Fibroblast of the aortic adventitia (primary cell): ENCODE data around the gene PCDHA5. TPM values are rescaled to one million over a fixed set of nuclear protein-coding genes. Genes with fewer than 3 reads are reported as not detected.
"Not testable (repeated sequence)": the region's sequence is repeated elsewhere in the genome, so short reads cannot be mapped to it uniquely, and the experiment has no call there.

Source experiments
- DNase-seq: peaks from one replicate; pipeline ENCODE4 v3.0.0-alpha.2; 2010; ENCODE audit warnings: low read depth
- H3K4me3 ChIP-seq: 2 replicates; pipeline ENCODE4 v1.5.1; 2011; ENCODE audit warnings: low read depth, mild to moderate bottlenecking, control low read depth, low read length, moderate library complexity
- total RNA-seq: library from RNA; depleted of rRNA; stranded (reverse); fragments of >200 nt; gene quantifications from 2 replicates; pipeline ENCODE4 v1.2.3, GENCODE V29; 2012; ENCODE audit warnings: low replicate concordance
- TF ChIP-seq, protein P1 (sequence below): IDR thresholded peaks from 2 replicates; pipeline ENCODE4 v1.5.1; 2011; ENCODE audit warnings: mild to moderate bottlenecking, low read length, control low read depth, inconsistent platforms; ENCODE audit not compliant: insufficient read depth

The PCDHA5 gene
- total RNA-seq, 1 donor: 0.09 TPM

DNA sequence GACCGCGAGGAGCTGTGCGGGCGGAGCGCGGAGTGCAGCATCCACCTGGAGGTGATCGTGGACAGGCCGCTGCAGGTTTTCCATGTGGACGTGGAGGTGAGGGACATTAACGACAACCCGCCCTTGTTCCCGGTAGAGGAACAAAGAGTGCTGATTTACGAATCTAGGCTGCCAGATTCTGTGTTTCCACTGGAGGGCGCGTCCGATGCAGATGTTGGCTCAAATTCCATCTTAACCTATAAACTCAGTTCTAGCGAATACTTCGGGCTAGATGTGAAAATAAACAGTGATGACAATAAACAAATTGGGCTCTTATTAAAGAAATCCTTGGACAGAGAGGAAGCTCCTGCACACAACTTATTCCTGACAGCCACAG, 6.9 kb downstream of the PCDHA5 start:
- no peak overlapping the region for H3K4me3 ChIP-seq
- no peak for DNase-seq
- TF ChIP-seq, protein P1, sequence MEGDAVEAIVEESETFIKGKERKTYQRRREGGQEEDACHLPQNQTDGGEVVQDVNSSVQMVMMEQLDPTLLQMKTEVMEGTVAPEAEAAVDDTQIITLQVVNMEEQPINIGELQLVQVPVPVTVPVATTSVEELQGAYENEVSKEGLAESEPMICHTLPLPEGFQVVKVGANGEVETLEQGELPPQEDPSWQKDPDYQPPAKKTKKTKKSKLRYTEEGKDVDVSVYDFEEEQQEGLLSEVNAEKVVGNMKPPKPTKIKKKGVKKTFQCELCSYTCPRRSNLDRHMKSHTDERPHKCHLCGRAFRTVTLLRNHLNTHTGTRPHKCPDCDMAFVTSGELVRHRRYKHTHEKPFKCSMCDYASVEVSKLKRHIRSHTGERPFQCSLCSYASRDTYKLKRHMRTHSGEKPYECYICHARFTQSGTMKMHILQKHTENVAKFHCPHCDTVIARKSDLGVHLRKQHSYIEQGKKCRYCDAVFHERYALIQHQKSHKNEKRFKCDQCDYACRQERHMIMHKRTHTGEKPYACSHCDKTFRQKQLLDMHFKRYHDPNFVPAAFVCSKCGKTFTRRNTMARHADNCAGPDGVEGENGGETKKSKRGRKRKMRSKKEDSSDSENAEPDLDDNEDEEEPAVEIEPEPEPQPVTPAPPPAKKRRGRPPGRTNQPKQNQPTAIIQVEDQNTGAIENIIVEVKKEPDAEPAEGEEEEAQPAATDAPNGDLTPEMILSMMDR: no peak

DNA sequence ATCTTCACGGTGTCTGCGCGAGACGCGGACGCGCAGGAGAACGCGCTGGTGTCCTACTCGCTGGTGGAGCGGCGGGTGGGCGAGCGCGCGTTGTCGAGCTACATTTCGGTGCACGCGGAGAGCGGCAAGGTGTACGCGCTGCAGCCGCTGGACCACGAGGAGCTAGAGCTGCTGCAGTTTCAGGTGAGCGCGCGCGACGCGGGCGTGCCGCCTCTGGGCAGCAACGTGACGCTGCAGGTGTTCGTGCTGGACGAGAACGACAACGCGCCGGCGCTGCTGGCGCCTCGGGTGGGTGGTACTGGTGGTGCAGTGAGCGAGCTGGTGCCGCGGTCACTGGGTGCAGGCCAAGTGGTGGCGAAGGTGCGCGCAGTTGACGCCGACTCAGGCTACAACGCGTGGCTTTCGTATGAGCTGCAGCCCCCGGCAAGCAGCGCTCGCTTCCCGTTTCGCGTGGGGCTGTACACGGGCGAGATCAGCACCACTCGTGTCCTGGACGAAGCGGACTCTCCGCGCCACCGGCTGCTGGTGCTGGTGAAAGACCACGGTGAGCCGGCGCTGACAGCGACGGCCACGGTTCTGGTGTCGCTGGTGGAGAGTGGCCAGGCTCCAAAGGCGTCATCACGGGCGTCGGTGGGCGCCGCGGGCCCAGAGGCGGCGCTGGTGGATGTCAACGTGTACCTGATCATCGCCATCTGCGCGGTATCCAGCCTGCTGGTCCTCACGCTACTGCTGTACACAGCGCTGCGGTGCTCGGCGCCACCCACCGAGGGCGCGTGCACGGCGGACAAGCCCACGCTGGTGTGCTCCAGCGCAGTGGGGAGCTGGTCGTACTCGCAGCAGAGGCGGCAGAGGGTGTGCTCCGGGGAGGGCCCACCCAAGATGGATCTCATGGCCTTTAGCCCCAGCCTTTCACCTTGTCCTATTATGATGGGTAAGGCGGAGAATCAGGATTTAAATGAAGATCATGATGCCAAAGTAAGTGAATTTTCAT, 8.4 kb downstream of the PCDHA5 start:
- not testable (repeated sequence) for H3K4me3 ChIP-seq

DNA sequence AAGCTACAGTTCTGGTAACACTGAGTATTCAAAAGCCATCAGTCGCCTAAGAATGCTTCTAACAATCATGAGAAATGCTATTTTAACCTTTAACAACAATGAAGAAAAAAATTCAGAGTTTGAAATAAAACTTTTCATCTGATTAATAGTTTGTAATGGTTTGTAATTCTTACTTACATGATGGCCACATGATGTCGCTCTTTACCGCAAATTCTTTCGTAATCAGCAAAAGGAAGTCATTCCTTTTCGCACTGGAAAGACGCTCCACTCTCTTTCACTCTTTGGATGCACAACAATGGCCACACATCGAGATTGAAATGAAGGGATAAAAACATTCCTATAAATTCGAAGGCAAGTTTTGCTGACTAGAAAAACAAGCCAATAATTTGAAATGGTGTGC, 12.6 kb downstream of the PCDHA5 start, which contains the start of gene PCDHA7:
PCDHA7 (plus strand) TSS at position 277 of the 400 bp plus-strand sequence; CDS start at position 392, 115 bp downstream.
- H3K4me3 ChIP-seq: peak within 1 kb of the TSS; percentile 22
- peak; percentile 22 for DNase-seq
- TF ChIP-seq, protein P1: no peak

More for the DNA sequence above, 8.4 kb downstream of the PCDHA5 start:
- not testable (repeated sequence) for DNase-seq

DNA sequence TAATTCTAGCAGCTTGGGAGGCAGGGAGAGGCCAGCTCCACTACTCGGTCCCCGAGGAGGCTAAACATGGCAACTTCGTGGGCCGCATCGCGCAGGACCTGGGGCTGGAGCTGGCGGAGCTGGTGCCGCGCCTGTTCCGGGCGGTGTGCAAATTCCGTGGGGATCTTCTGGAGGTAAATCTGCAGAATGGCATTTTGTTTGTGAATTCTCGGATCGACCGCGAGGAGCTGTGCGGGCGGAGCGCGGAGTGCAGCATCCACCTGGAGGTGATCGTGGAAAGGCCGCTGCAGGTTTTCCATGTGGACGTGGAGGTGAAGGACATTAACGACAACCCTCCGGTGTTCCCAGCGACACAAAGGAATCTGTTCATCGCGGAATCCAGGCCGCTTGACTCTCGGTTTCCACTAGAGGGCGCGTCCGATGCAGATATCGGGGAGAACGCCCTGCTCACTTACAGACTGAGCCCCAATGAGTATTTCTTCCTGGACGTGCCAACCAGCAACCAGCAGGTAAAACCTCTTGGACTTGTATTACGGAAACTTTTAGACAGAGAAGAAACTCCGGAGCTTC, 13.1 kb downstream of the PCDHA5 start:
- peak overlapping the region; percentile 22 for H3K4me3 ChIP-seq
- DNase-seq: not testable (repeated sequence)

DNA sequence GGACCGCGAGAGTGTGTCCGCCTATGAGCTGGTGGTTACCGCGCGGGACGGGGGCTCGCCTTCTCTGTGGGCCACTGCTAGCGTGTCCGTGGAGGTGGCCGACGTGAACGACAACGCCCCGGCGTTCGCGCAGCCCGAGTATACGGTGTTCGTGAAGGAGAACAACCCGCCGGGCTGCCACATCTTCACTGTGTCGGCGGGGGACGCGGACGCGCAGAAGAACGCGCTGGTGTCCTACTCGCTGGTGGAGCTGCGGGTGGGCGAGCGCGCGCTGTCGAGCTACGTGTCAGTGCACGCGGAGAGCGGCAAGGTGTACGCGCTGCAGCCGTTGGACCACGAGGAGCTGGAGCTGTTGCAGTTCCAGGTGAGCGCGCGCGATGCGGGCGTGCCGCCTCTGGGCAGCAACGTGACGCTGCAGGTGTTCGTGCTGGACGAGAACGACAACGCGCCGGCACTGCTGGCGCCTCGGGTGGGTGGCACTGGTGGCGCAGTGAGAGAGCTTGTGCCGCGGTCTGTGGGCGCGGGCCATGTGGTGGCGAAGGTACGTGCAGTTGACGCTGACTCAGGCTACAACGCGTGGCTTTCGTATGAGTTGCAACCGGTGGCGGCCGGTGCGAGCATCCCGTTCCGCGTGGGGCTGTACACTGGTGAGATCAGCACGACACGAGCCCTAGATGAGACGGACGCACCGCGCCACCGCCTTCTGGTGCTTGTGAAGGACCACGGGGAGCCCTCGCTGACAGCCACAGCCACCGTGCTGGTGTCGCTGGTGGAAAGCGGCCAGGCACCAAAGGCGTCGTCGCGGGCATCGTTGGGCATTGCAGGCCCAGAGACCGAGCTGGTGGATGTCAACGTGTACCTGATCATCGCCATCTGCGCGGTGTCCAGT, 14.5 kb downstream of the PCDHA5 start:
- DNase-seq: no peak

DNA sequence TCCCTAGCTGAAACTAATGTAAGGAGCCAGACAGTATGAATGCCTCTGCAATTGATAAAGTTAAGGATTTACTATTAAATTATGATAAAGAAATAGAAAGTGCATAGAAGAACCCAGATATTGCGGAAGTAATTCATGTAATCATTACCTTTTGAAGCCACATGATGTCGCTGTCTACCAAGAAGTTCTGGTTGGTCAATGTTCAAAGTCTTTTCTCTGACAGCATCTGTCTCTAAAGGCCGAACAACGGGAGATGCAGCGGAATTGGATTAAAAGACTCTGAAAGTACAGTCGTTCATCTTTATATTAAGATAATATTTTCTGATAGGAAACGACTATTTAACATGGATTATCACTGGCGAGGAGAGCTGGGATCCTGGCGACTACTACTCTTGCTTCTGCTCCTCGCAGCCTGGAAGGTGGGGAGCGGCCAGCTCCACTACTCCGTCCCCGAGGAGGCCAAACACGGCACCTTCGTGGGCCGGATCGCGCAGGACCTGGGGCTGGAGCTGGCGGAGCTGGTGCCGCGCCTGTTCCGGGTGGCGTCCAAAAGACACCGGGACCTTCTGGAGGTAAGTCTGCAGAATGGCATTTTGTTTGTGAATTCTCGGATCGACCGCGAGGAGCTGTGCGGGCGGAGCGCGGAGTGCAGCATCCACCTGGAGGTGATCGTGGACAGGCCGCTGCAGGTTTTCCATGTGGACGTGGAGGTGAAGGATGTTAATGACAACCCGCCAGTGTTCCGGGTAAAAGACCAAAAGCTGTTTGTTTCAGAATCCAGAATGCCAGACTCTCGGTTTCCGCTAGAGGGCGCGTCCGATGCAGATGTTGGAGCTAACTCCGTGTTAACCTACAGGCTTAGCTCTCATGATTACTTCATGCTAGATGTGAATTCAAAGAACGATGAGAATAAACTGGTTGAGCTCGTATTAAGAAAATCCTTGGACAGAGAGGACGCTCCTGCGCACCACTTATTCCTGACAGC, 19.9 kb downstream of the PCDHA5 start, which contains the start of gene PCDHA8:
PCDHA8 (plus strand) TSS at position 210 of the 985 bp plus-strand sequence; CDS start at position 345, 135 bp downstream.
- DNase-seq: no peak
- TF ChIP-seq, protein P1: no peak
- no peak within 1 kb of the TSS for H3K4me3 ChIP-seq

More for the DNA sequence above, 14.5 kb downstream of the PCDHA5 start:
- TF ChIP-seq, protein P1: no peak
- H3K4me3 ChIP-seq: no peak overlapping the region
